K562 (cell line): ENCODE results near the gene BAZ2A. TPM values are rescaled to one million over a fixed set of nuclear protein-coding genes. Genes with fewer than 3 reads are reported as not detected.

ENCODE experiments used
- KLF13 ChIP-seq: fragments of 450-650 bp; IDR thresholded peaks from 2 replicates; pipeline ENCODE4 v1.6.1; 2016; ENCODE audit warnings: missing genetic modification characterization, low read depth, mild to moderate bottlenecking, missing compliant biosample characterization, moderate library complexity, borderline replicate concordance
- LCOR ChIP-seq: sonication (generic); formaldehyde crosslinking; IDR thresholded peaks from 2 replicates; pipeline ENCODE4 v1.8.0; 2022; ENCODE audit warnings: mild to moderate bottlenecking, missing genetic modification reagents
- NUFIP1 ChIP-seq: fragments of 450-650 bp; IDR thresholded peaks from 2 replicates; pipeline ENCODE4 v1.6.1; 2018; ENCODE audit not compliant: partially characterized antibody
- PCBP2 ChIP-seq: fragments of 200-400 bp; formaldehyde crosslinking; IDR thresholded peaks from 2 replicates; pipeline ENCODE4 v1.6.1; 2018; ENCODE audit warnings: low read length, low read depth, mild to moderate bottlenecking, moderate library complexity; ENCODE audit not compliant: poor library complexity, severe bottlenecking
- SNRNP70 ChIP-seq: fragments of 200-400 bp; formaldehyde crosslinking; optimal IDR thresholded peaks from 2 replicates; pipeline ENCODE3; 2017; ENCODE audit warnings: low read depth, low read length
- ZC3H8 ChIP-seq: fragments of 450-650 bp; IDR thresholded peaks from 2 replicates; pipeline ENCODE4 v1.6.1; 2017
- ZNF384 ChIP-seq: IDR thresholded peaks from 2 replicates; pipeline ENCODE4 v1.6.1; 2012; ENCODE audit warnings: low read depth, low read length, improper control_type of control experiment
- ZSCAN32 ChIP-seq: fragments of 450-650 bp; formaldehyde crosslinking; IDR thresholded peaks from 2 replicates; pipeline ENCODE4 v1.4.0; 2020; ENCODE audit warnings: mild to moderate bottlenecking, moderate library complexity
- polyA plus RNA-seq, 8 experiments: library from polyadenylated mRNA; depleted of rRNA in 4 of 8; stranded (reverse) in 5 of 8; unstranded in 3 of 8; fragments of >200 nt; fragmentation: Nextera tagmentation in 2 of 8; fragmentation: Illumina TruSeq in 1 of 8; extraction: Ambion mirVana in 2 of 8; extraction: Trizol in 1 of 8; gene quantifications; 2 replicates each; pipeline versions ENCODE4 v1.2.1 to v1.2.3, GENCODE V29; 2011 to 2014; ENCODE audit warnings: inconsistent platforms in 1 of 8, missing spikeins in 1 of 8
- small RNA-seq: library from RNA; depleted of rRNA; stranded (forward); fragments of <200 nt; gene quantifications from one replicate; pipeline ENCODE3, GENCODE V24; 2014
- total RNA-seq, 7 experiments: library from RNA; depleted of rRNA in 6 of 7; stranded (reverse); fragments of >200 nt in 6 of 7; fragmentation: Illumina TruSeq in 2 of 7; extraction: Trizol in 2 of 7; gene quantifications; 2 replicates each; pipeline versions ENCODE4 v1.2.1 to v1.2.3, GENCODE V29; 2011 to 2021; ENCODE audit warnings: low replicate concordance in 1 of 7
- TF ChIP-seq, protein P1 (sequence below): sonication (generic); formaldehyde crosslinking; IDR thresholded peaks from 2 replicates; pipeline ENCODE4 v1.8.0; 2023; ENCODE audit warnings: missing genetic modification reagents, mild to moderate bottlenecking, borderline replicate concordance
- TF ChIP-seq, protein P2 (sequence below): sonication (generic); formaldehyde crosslinking; IDR thresholded peaks from 2 replicates; pipeline ENCODE4 v1.4.0; 2020; ENCODE audit warnings: mild to moderate bottlenecking, missing genetic modification reagents

Gene BAZ2A
- total and polyA plus RNA-seq, 9 of the 15 experiments (the other 6 are each of a cell fraction or from before 2014, with no cell fraction given), result 4.5 to 86.4 (median 26.2) TPM

DNA sequence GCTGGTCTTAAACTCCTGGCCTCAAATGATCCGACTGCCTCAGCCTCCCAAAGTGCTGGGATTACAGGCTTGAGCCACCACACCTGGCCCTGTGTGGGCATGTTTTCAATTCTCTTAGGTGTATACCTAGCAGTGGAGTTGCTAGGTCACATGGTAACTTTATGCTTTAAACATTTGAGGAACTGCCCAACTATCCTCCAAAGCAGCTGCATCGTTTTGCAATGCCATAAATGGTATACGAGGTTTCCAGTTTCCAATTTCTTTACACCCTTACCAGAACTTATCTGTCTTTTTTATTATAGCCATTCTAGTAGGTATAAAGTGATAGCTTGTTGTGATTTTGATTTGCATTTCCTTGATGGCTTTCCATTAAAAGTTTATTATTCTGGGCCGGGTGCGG lies 83.4 kb downstream of the BAZ2A start (continued):
- TF ChIP-seq, protein P1, sequence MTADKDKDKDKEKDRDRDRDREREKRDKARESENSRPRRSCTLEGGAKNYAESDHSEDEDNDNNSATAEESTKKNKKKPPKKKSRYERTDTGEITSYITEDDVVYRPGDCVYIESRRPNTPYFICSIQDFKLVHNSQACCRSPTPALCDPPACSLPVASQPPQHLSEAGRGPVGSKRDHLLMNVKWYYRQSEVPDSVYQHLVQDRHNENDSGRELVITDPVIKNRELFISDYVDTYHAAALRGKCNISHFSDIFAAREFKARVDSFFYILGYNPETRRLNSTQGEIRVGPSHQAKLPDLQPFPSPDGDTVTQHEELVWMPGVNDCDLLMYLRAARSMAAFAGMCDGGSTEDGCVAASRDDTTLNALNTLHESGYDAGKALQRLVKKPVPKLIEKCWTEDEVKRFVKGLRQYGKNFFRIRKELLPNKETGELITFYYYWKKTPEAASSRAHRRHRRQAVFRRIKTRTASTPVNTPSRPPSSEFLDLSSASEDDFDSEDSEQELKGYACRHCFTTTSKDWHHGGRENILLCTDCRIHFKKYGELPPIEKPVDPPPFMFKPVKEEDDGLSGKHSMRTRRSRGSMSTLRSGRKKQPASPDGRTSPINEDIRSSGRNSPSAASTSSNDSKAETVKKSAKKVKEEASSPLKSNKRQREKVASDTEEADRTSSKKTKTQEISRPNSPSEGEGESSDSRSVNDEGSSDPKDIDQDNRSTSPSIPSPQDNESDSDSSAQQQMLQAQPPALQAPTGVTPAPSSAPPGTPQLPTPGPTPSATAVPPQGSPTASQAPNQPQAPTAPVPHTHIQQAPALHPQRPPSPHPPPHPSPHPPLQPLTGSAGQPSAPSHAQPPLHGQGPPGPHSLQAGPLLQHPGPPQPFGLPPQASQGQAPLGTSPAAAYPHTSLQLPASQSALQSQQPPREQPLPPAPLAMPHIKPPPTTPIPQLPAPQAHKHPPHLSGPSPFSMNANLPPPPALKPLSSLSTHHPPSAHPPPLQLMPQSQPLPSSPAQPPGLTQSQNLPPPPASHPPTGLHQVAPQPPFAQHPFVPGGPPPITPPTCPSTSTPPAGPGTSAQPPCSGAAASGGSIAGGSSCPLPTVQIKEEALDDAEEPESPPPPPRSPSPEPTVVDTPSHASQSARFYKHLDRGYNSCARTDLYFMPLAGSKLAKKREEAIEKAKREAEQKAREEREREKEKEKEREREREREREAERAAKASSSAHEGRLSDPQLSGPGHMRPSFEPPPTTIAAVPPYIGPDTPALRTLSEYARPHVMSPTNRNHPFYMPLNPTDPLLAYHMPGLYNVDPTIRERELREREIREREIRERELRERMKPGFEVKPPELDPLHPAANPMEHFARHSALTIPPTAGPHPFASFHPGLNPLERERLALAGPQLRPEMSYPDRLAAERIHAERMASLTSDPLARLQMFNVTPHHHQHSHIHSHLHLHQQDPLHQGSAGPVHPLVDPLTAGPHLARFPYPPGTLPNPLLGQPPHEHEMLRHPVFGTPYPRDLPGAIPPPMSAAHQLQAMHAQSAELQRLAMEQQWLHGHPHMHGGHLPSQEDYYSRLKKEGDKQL, result no peak
- TF ChIP-seq ZSCAN32 (CRISPR knock-in tag) (no peak), KLF13 (tag) (no peak), ZNF384 (no peak), NUFIP1 (no peak), ZC3H8 (no peak), PCBP2 (no peak), LCOR (CRISPR knock-in tag) (no peak), SNRNP70 (no peak)
- TF ChIP-seq, protein P2, sequence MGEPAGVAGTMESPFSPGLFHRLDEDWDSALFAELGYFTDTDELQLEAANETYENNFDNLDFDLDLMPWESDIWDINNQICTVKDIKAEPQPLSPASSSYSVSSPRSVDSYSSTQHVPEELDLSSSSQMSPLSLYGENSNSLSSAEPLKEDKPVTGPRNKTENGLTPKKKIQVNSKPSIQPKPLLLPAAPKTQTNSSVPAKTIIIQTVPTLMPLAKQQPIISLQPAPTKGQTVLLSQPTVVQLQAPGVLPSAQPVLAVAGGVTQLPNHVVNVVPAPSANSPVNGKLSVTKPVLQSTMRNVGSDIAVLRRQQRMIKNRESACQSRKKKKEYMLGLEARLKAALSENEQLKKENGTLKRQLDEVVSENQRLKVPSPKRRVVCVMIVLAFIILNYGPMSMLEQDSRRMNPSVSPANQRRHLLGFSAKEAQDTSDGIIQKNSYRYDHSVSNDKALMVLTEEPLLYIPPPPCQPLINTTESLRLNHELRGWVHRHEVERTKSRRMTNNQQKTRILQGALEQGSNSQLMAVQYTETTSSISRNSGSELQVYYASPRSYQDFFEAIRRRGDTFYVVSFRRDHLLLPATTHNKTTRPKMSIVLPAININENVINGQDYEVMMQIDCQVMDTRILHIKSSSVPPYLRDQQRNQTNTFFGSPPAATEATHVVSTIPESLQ, result no peak

Small RNA genes within 50 kb of the gene (small RNA-seq; reads per million reads assigned to genes)
- gene RN7SL809P (not detected), gene RNU6-343P (not detected), gene SNORD59A (2,508 reads per million, percentile 100 among the genes with 10 or more reads in this experiment)

Other genes with a start within 250 kb of the BAZ2A start
Only the 7 nearest of the 10 such genes appear.
- 0.29 TPM in 1 of 2 replicates, not detected in the other for gene GLS2, start 142.2 kb downstream of the BAZ2A start, total RNA-seq (2014; rRNA removed)
- not detected in 2 replicates for gene GLS2, start 142.2 kb downstream of the BAZ2A start, total RNA-seq (2014; rRNA removed; fragmentation: Illumina TruSeq; extraction: Trizol)
- not detected in 2 replicates for gene GLS2, start 142.2 kb downstream of the BAZ2A start, total RNA-seq (2015; rRNA removed; fragmentation: Illumina TruSeq; extraction: Trizol)
- gene GLS2, start 142.2 kb downstream of the BAZ2A start, total RNA-seq (2021), result not detected in 2 replicates
- 0.09 and 0.11 TPM in 2 replicates for gene GLS2, start 142.2 kb downstream of the BAZ2A start, polyA plus RNA-seq (2011; rRNA removed)
- not detected in 2 replicates for gene GLS2, start 142.2 kb downstream of the BAZ2A start, polyA plus RNA-seq (2014; fragmentation: Illumina TruSeq; extraction: Trizol)
- not detected for gene GLS2, start 142.2 kb downstream of the BAZ2A start, polyA plus RNA-seq (2014; fragmentation: Nextera tagmentation; extraction: Ambion mirVana)
- gene GLS2, start 142.2 kb downstream of the BAZ2A start, polyA plus RNA-seq (2014; rRNA removed), result not detected in 2 replicates
- 0.09 and 0.12 TPM in 2 replicates for gene RBMS2, start 108.5 kb downstream of the BAZ2A start, total RNA-seq (2014; rRNA removed)
- 0.25 and 1.2 TPM in 2 replicates for gene RBMS2, start 108.5 kb downstream of the BAZ2A start, total RNA-seq (2014; rRNA removed; fragmentation: Illumina TruSeq; extraction: Trizol)
- 0.19 and 0.29 TPM in 2 replicates for gene RBMS2, start 108.5 kb downstream of the BAZ2A start, total RNA-seq (2015; rRNA removed; fragmentation: Illumina TruSeq; extraction: Trizol)
- gene RBMS2, start 108.5 kb downstream of the BAZ2A start, total RNA-seq (2021), result 0.66 and 2.4 TPM in 2 replicates
- 1.3 and 1.5 TPM in 2 replicates for gene RBMS2, start 108.5 kb downstream of the BAZ2A start, polyA plus RNA-seq (2011; rRNA removed)
- 0.44 and 10.5 TPM in 2 replicates for gene RBMS2, start 108.5 kb downstream of the BAZ2A start, polyA plus RNA-seq (2014; fragmentation: Illumina TruSeq; extraction: Trizol)
- under 1 TPM; 0.08 to 0.31 TPM for gene RBMS2, start 108.5 kb downstream of the BAZ2A start, polyA plus RNA-seq (2014; fragmentation: Nextera tagmentation; extraction: Ambion mirVana)
- 0.36 and 0.78 TPM in 2 replicates for gene RBMS2, start 108.5 kb downstream of the BAZ2A start, polyA plus RNA-seq (2014; rRNA removed)
- 908 and 1,391 TPM in 2 replicates for gene ATP5F1B, start 15.7 kb upstream of the BAZ2A start, total RNA-seq (2014; rRNA removed)
- gene ATP5F1B, start 15.7 kb upstream of the BAZ2A start, total RNA-seq (2014; rRNA removed; fragmentation: Illumina TruSeq; extraction: Trizol), result 1,412 and 1,463 TPM in 2 replicates
- 1,133 and 1,218 TPM in 2 replicates for gene ATP5F1B, start 15.7 kb upstream of the BAZ2A start, total RNA-seq (2015; rRNA removed; fragmentation: Illumina TruSeq; extraction: Trizol)
- 1,519 and 1,587 TPM in 2 replicates for gene ATP5F1B, start 15.7 kb upstream of the BAZ2A start, total RNA-seq (2021)
- 3,125 and 3,469 TPM in 2 replicates for gene ATP5F1B, start 15.7 kb upstream of the BAZ2A start, polyA plus RNA-seq (2011; rRNA removed)
- 1,824 and 2,016 TPM in 2 replicates for gene ATP5F1B, start 15.7 kb upstream of the BAZ2A start, polyA plus RNA-seq (2014; fragmentation: Illumina TruSeq; extraction: Trizol)
- 1,000 to 10,000 TPM; 1,043 to 1,482 TPM for gene ATP5F1B, start 15.7 kb upstream of the BAZ2A start, polyA plus RNA-seq (2014; fragmentation: Nextera tagmentation; extraction: Ambion mirVana)
- 1,530 and 1,669 TPM in 2 replicates for gene ATP5F1B, start 15.7 kb upstream of the BAZ2A start, polyA plus RNA-seq (2014; rRNA removed)
- gene PTGES3, start 58.0 kb upstream of the BAZ2A start, total RNA-seq (2014; rRNA removed), result 169 and 231 TPM in 2 replicates
- gene PTGES3, start 58.0 kb upstream of the BAZ2A start, total RNA-seq (2014; rRNA removed; fragmentation: Illumina TruSeq; extraction: Trizol), result 280 and 322 TPM in 2 replicates
- gene PTGES3, start 58.0 kb upstream of the BAZ2A start, total RNA-seq (2015; rRNA removed; fragmentation: Illumina TruSeq; extraction: Trizol), result 251 and 256 TPM in 2 replicates
- 441 and 454 TPM in 2 replicates for gene PTGES3, start 58.0 kb upstream of the BAZ2A start, total RNA-seq (2021)
- 163 and 170 TPM in 2 replicates for gene PTGES3, start 58.0 kb upstream of the BAZ2A start, polyA plus RNA-seq (2011; rRNA removed)
- 501 and 516 TPM in 2 replicates for gene PTGES3, start 58.0 kb upstream of the BAZ2A start, polyA plus RNA-seq (2014; fragmentation: Illumina TruSeq; extraction: Trizol)
- gene PTGES3, start 58.0 kb upstream of the BAZ2A start, polyA plus RNA-seq (2014; fragmentation: Nextera tagmentation; extraction: Ambion mirVana), result 100 to 1,000 TPM; 163 to 185 TPM
- 213 and 263 TPM in 2 replicates for gene PTGES3, start 58.0 kb upstream of the BAZ2A start, polyA plus RNA-seq (2014; rRNA removed)
- gene NACA, start 95.0 kb upstream of the BAZ2A start, total RNA-seq (2014; rRNA removed), result 1,508 and 1,729 TPM in 2 replicates
- 2,249 and 2,401 TPM in 2 replicates for gene NACA, start 95.0 kb upstream of the BAZ2A start, total RNA-seq (2014; rRNA removed; fragmentation: Illumina TruSeq; extraction: Trizol)
- gene NACA, start 95.0 kb upstream of the BAZ2A start, total RNA-seq (2015; rRNA removed; fragmentation: Illumina TruSeq; extraction: Trizol), result 2,051 and 2,139 TPM in 2 replicates
- 1,030 and 1,135 TPM in 2 replicates for gene NACA, start 95.0 kb upstream of the BAZ2A start, total RNA-seq (2021)
- 1,225 and 1,538 TPM in 2 replicates for gene NACA, start 95.0 kb upstream of the BAZ2A start, polyA plus RNA-seq (2011; rRNA removed)
- gene NACA, start 95.0 kb upstream of the BAZ2A start, polyA plus RNA-seq (2014; fragmentation: Illumina TruSeq; extraction: Trizol), result 1,591 and 1,645 TPM in 2 replicates
- 1,000 to 10,000 TPM; 2,280 to 2,416 TPM for gene NACA, start 95.0 kb upstream of the BAZ2A start, polyA plus RNA-seq (2014; fragmentation: Nextera tagmentation; extraction: Ambion mirVana)
- gene NACA, start 95.0 kb upstream of the BAZ2A start, polyA plus RNA-seq (2014; rRNA removed), result 1,506 and 1,626 TPM in 2 replicates
- 65.1 and 67.2 TPM in 2 replicates for gene PRIM1, start 122.0 kb upstream of the BAZ2A start, total RNA-seq (2014; rRNA removed)
- 149 and 170 TPM in 2 replicates for gene PRIM1, start 122.0 kb upstream of the BAZ2A start, total RNA-seq (2014; rRNA removed; fragmentation: Illumina TruSeq; extraction: Trizol)
- gene PRIM1, start 122.0 kb upstream of the BAZ2A start, total RNA-seq (2015; rRNA removed; fragmentation: Illumina TruSeq; extraction: Trizol), result 119 and 124 TPM in 2 replicates
- 82.2 and 83.9 TPM in 2 replicates for gene PRIM1, start 122.0 kb upstream of the BAZ2A start, total RNA-seq (2021)
- gene PRIM1, start 122.0 kb upstream of the BAZ2A start, polyA plus RNA-seq (2011; rRNA removed), result 95.7 and 140 TPM in 2 replicates
- 148 and 152 TPM in 2 replicates for gene PRIM1, start 122.0 kb upstream of the BAZ2A start, polyA plus RNA-seq (2014; fragmentation: Illumina TruSeq; extraction: Trizol)
- 100 to 1,000 TPM; 175 to 179 TPM for gene PRIM1, start 122.0 kb upstream of the BAZ2A start, polyA plus RNA-seq (2014; fragmentation: Nextera tagmentation; extraction: Ambion mirVana)
- gene PRIM1, start 122.0 kb upstream of the BAZ2A start, polyA plus RNA-seq (2014; rRNA removed), result 105 and 109 TPM in 2 replicates
- 0.94 and 1.1 TPM in 2 replicates for gene HSD17B6, start 133.0 kb upstream of the BAZ2A start, total RNA-seq (2014; rRNA removed)
- 0.99 and 1.1 TPM in 2 replicates for gene HSD17B6, start 133.0 kb upstream of the BAZ2A start, total RNA-seq (2014; rRNA removed; fragmentation: Illumina TruSeq; extraction: Trizol)
- gene HSD17B6, start 133.0 kb upstream of the BAZ2A start, total RNA-seq (2015; rRNA removed; fragmentation: Illumina TruSeq; extraction: Trizol), result 0.47 and 1.1 TPM in 2 replicates
- gene HSD17B6, start 133.0 kb upstream of the BAZ2A start, total RNA-seq (2021), result 0.85 and 1.3 TPM in 2 replicates
- gene HSD17B6, start 133.0 kb upstream of the BAZ2A start, polyA plus RNA-seq (2011; rRNA removed), result 1.4 and 1.7 TPM in 2 replicates
- 0.64 and 0.83 TPM in 2 replicates for gene HSD17B6, start 133.0 kb upstream of the BAZ2A start, polyA plus RNA-seq (2014; fragmentation: Illumina TruSeq; extraction: Trizol)
- gene HSD17B6, start 133.0 kb upstream of the BAZ2A start, polyA plus RNA-seq (2014; fragmentation: Nextera tagmentation; extraction: Ambion mirVana), result under 1 TPM; 0.53 to 0.94 TPM
- gene HSD17B6, start 133.0 kb upstream of the BAZ2A start, polyA plus RNA-seq (2014; rRNA removed), result 0.40 and 0.84 TPM in 2 replicates